Stimulated activated CD4-positive, alpha-beta T cell treated with anti-CD3 and anti-CD28 coated beads, Interleukin-15, amount 100 ng/mL, for 48 hours (primary cell): Measurements from ENCODE around the gene TFF3.
"Not testable (repeated sequence)": the region's sequence is repeated elsewhere in the genome, so short reads cannot be mapped to it uniquely, and the experiment has no call there.

ENCODE experiments used
- DNase-seq, 2 donors: peaks; one replicate each; pipeline ENCODE4 v3.0.0-alpha.2; 2020; ENCODE audit warnings: low read depth in 2 of 2

TFF3 gene

DNA sequence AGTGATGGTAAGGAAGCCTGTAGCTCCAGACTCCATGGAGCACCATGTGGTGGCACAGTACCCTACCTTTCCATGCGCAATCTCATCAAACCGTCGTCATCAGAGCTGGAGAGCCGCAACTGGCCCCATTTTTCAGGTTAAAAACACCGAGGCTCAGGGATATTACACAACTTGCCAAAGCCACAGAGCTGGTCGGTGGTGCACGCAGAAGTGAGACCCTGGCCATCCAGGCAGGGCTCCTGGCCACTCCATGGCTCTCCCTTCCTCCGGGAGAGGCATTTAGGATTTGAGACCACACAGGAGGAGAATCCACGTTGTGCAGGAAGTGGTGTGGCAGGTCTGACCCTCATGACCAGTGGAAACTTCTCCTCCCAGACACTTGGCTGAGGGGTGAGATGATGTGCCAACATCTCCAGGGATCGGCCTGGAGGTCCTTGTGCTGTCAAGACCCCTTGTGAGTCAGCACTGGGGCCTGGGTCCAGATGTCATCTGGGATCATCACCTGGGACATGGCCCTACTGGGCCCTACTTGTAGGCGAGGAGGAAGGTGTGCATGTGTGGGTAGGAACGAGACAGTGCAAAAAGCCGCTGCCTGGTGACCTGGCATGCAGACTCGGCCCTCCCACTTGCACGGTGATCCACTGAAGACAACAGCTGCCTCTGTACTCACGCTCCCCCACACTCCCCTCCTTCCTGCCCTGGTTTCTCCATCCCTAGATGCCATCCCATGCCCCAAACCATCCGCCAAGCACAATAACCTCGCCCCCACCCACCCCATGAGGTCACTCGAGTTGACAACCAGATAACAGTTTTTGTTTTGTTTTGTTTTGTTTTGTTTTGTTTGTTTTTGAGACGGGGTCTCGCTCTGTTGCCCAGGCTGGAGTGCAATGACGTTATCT is 10.4 kb downstream of the TFF3 start:
- DNase-seq, result no peak

DNA sequence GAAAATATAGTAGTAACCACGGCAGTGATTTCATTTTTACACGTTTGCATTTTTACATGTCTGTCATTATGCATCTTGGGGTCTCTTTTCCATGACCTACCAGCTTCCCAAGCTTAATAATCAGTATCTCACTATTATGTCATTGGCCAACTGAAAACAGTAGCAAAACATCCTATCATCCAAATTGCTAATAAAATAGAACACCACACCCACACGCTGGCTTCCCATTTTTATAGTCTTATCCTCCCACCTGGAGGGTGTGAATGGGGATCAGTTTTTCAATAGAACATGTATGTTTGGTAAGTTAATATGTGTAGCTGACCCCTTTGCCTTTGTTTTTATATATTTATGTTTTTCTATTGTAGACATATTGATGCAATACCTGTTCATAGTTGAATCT is 11.8 kb downstream of the TFF3 start:
- DNase-seq, result no peak

DNA sequence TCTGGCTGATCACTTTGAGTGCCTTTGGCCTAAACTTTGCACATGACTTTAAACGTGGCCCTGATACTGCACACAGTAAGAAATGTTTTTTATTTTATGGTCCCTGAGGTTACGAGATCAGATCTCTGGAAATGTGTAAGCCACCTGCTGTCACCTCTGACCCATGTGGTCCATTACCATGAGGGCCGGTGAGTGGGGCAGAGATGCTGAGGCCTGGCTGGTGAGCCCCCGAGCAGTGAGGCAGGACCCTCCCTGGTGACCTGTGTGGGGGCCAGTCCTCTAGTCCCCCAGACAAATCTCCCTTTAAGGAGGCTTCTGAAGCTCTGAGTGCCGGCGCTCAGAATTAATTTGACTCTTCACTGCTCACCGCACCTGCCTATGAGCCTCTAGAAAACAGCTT is 12.4 kb downstream of the TFF3 start:
- DNase-seq, result no peak

DNA sequence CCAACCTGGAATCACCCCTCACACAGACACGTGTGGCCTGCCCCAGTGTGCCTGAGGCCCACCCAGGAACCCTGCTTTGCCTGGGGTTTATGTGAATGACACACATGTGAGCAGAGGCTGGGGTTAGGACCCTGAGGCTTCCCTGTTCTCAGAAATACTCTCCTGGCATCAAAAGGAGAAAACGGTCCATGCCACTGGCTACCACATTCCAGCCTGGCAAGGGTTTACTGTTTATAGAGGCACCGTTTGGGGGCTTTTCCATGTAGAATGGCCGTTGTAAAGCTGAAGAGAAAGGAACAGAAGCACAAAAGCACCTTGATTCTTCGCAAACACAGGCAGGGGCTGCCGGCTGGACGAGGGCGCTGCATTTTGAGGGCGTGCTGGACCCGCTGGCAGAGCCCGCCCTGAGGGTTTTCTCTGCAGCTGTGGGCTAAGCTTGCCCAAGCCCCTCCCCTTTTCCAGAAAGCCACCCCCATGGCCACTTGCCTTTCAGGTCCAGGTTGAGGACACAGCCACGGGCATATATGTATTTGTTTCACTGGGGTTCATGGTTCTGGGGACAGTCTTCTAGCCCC is 13.0 kb downstream of the TFF3 start:
- DNase-seq, result no peak

DNA sequence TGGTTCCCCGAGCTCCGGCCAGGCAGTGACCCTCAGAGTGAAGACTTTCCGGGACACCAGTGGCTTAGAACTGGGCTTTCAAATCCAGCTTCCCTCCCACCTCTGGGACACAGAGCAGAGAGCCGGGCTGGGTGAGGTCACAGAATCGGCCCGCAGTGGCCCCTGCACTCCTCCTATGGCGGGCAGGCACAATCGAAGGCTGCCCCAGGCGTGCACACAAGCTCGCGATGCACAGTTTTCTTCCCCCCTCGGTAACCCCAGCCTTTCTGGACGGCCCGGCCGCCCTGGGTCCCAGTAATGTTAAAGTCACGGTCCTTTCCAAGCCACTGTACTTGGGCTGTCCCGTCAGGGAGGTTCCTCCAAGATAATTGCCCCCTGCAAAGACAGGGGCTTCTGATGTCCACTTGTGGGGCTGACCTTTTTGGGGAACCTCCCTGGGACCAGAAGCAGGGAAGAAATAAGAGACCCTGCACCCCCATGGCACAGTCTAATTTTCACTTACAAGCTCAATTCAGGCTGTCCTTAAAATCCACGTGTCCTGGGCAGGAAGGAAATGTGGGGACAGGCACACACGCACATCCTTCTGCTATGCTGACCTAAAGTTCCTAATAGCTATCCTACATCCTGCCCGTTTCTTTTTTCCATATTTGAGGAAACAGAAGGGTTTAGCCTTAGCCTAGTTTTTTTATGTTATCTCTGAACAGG is 13.7 kb downstream of the TFF3 start:
- DNase-seq, result no peak

DNA sequence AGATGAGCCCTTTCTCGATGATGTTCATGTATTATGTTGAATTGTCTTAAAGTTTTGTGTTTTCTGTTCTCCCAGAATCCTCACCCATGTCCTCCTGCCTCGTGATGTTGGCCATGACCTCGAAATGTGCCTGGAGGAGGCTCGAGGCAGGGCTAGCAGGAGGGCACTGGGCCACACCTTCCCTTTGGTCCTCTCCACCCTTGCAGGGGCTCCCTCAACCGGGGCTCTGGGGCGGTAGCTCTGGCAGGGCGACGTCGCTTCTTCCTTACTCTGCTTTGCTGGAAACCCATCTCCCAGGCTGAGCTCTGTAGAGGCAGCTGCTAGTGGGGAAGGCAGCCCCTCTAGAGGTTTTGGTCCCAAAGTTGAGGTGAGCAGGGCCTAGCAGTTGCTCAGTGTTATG is 14.3 kb downstream of the TFF3 start:
- DNase-seq, result no peak

DNA sequence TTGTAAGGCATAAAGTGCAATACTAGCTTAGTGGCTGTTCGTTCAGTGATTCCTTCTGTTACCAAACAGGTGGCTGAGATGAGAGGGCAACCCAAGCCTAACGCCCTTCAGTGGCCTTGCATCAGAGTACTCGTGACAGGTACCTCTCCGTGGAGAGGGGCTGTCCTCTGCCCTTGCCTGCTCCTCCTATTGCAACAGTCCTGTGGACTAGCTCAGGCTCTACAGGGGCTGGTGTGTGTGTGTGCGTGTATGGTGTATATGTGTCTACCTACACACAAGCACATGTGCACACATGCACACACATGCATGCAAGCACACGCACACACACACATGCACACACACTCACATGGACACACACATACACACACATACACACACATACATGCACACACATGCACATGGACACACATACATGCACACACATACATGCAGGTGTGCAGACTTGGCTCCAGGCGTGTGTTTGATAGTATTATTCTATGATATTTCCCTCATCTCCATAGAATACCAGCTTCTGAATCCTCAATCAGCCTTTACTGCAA is 15.1 kb downstream of the TFF3 start:
- no peak for DNase-seq

DNA sequence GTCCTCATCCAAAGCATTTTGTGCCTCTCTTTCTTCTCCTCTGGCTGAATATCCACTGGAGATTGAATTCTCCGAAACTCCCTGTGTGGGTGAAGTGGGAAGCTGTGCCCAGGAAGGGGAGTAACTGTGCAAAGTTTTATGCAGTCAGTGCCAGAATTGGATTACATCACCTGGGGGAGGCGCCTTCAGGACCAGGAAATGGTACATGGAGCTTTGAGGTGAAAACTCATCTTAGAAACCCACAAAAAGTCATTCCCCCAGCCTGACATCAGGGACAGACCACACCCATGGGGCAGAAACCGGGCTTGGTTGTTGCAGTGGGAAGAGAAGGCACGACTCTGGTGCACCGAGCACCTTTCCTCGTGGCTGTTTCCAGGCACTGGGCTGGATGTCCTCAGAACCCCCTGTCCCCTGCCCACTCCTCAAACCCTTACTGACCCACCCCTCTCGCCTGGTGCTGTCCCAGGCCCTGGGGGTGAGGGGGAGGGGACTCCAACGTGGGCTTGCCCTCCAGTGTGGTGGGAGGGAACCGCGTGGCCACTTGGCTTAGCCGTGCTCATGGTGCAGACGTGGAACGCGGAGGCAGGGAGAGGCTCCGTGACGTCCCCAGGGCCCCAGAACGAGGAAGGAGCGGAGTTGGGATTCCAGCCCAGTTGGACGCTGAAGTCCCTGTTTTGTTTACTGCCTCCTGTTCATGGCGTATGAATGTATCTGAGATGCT is 15.7 kb downstream of the TFF3 start:
- DNase-seq, result peak in 1 of 2 donors; percentile 7

DNA sequence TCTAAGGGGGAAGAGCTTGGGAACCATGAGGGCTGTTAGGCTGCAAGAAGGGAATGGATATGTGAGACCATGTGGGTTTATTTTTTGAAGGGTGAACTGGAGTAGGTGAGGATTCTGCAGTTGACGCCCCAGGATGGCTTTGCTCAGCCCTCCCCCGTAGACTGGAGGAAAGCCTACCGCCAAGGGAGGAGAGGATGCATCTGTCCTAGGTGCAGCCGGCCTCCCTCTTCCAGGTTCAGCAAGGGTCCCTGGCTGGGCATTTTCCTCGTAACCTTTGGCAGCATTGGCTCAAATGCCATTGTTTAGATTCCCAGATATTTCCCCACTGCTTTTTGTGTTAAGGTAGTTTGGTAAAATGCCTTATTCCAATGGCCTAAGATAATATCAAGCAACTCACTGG is 16.6 kb downstream of the TFF3 start:
- no peak for DNase-seq

DNA sequence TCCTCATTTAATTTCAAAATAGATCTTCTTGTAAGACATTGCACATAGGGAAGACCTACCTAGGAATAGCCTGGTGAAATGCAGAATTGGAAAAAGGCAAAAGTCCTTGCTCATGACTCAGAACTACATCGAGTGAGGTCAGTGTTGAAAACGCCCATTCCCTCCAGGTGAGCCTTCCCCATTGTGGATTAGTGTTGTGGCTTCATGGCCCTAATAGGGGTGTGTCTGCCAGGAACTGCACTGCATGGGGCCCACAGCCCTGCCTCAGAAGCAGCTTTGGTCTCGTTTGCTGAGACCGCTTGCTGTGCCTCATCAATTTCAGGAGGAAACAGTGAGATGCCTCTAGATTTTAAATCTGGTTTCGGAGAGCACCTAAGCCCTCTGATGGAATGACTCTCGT is 17.0 kb downstream of the TFF3 start:
- DNase-seq, result no peak

DNA sequence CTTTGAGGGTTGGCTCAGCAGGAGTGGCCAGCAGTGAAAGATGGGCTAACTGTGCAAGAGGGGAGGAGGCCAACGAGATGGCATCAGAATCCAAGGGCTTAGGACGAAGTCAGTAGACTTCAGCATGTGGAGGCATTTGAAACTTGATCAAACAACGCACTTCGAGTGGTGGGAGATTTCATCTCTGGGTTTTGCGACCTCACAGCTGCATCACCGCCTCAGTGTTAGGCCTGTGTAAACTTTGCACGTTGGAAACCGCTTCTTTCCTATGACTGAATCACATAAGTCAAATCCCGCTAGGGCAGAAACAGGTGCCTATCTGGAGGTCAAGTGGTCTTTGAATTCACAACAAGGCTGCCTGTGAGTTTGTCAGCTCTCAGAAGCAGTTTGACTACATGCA is 17.8 kb downstream of the TFF3 start:
- DNase-seq, result no peak

DNA sequence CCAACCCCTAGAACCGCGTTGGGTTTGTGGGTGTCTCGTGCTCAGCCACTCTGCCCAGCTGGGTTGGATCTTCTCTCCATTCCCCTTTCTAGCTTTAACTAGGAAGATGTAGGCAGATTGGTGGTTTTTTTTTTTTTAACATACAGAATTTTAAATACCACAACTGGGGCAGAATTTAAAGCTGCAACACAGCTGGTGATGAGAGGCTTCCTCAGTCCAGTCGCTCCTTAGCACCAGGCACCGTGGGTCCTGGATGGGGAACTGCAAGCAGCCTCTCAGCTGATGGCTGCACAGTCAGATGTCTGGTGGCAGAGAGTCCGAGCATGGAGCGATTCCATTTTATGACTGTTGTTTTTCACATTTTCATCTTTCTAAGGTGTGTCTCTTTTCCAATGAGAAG is 18.7 kb downstream of the TFF3 start:
- DNase-seq, result no peak

DNA sequence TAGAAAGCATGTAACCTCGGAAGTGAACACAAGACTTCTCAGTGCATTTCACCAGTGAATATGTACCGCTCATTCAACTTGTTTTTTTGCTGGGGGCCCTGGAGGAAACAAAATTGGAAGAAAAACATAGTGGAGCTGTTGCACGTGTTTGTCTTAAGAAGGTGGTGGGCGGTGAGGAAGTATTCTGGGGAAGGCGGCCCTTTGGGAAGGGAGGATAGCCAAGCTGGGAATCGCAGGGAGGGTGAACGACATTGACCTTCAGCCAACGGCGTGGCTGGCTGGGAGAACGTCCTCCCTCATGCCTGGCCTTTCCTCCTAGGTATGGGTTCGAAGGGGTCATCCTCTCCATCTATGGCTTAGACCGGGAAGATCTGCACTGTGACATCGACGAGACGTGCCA is 19.4 kb downstream of the TFF3 start:
- no peak for DNase-seq

DNA sequence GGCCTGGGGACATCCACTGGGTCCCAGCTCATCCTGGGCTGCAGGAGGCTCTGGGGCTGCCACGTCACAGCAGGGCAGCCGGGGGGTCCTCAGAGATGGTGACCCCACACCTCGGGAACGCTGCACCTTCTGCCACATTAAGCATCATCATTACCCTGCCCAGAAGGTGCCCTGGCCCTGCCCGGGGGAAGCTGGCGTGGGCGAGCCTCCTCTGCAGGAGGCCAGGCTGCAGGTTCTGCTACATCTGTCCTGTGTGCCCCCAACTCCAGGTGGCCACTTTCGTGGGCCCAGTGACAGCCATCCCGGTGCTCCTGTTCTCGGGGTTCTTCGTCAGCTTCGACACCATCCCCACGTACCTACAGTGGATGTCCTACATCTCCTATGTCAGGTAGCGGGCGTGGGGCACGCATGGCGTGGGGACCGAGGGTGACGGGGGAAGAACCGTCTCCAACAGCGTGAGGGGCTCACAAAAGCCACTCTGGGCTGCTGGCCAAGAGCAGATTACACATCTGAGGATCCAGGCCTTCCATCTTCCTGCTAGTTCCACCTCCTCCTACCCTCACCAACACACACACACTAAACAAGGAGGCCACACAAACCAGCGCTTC is 20.8 kb downstream of the TFF3 start:
- no peak for DNase-seq

DNA sequence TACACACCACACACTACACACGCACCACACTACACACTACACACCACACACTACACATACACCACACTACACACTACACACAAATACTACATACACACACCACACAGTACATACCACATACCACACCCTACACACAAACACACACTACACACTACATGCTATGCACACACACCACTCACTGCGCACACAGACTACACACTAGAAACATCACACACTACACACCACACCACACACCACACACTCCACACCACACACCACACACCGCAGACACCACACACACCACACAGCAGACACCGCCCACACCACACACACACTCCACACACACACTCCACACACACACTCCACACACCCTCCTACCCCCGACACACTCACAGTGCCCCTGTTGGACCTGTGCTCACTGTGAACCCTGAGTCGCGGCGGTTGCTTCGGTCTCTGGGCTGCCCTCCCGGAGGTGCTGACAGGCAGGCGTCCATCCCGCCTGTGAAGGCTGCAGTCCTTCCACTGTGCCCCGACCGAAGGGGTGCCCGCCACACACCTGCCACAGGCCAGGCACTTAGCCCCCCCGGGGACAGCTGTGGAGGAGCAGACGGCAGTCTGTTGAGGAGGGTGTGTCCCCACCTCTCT is 21.4 kb downstream of the TFF3 start:
- no peak for DNase-seq

DNA sequence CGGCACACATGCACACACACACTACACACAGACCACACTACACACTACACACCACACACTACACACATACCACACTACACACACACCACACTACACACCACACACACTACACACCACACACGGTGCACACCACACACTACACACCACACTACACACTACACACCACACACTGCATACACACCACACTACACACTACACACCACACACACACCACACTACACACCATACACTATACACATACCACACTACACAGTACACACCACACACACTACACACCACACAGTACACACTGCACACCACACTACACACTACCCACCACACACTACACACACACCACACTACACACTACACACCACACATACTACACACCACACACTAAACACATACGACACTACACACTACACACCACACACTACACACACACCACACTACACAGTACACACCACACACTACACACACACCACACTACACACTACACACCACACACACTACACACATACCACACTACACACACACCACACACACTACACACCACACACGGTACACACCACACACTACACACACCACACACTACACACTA is 22.6 kb downstream of the TFF3 start:
- not testable (repeated sequence) for DNase-seq

DNA sequence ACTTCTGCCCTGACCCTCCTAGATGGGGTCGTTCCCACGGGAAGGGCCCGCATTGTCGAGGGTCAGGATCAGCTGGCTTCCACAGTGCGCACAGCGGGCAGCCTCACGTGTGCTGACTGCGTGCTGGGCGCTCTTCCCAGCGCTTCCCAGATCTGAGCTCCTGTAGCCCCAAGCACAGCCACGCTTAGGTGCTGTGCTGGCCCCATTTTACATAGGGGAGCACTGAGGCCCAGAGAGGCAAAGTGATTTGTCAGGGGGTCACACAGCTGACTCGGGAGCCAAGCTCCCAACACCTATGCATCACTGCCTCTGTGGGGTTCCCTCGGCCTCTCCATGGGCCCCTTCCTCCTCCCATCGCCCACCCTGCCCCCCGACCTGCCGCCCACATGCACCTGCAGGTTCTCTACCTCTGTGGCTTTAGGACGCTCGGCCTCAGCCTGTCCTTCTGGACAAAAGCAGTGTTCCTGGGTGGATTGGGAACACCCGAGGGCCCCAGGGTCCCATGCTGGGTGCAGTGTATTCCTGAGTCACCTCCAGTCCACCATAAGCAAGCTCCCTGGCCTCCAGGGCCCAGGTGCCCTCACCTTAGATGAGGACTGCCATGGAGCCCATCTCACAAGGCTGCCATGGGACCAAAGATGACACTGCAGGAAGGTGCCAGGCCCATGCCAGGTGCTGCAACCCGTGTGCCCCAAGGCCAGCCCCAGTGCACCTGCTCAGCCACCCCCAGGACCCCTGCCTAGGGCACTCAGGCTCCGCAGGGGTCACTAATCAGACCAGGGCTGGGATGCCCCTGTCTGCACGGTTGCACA is 23.3 kb downstream of the TFF3 start:
- no peak for DNase-seq

DNA sequence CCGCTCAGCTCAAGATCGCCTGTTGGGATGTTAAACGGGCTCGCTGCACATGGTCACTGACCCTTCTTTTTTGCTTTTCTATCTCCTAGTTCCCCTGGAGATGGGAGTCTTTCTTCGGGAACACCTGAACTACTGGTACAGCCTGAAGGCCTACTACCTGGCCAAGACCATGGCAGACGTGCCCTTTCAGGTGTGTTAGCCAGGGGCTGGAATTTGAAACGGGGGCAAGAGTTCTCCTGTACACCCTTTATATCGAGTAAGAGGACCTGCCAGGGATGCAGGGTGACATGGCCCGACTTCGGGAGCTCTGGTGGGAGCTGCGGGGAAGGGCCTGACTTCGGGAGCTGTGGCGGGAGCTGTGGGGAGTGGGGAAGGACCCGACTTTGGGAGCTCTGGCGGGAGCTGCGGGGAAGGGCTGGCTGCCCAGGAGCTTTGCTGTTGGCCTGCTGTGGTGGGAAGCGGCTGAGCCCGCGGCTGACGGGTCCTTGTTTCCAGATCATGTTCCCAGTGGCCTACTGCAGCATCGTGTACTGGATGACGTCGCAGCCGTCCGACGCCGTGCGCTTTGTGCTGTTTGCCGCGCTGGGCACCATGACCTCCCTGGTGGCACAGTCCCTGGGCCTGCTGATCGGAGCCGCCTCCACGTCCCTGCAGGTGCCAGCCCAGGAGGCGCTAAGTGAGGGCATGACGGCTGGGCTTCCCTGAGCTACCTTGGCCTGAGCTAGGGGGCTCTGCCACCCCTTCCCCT is 24.0 kb downstream of the TFF3 start:
- no peak for DNase-seq

DNA sequence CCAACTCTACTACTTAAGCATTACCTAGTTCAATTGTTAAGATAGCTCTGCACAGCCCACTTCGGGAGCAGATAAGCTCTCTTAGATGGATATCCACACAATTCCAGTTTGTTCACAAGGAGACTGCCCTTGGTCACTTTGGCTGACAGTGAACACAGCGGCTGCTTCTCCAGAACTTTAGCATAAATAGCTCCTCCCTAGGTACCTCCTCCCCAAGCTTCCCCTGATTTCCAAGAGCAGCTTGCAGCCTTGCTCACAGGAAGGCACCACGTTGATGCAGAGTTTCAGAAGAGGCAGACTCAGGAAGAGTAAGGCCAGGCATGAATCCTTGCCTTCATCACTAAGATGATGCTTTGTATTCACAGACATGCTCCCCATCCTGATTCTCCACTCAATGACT is 24.7 kb downstream of the TFF3 start:
- no peak for DNase-seq
